Osteocyte (in vitro differentiated cells): Measurements from ENCODE around the gene PARD6A. TPM values are rescaled to one million over a fixed set of nuclear protein-coding genes. Genes with fewer than 3 reads are reported as not detected.

ENCODE experiments used
- DNase-seq: peaks from one replicate; pipeline ENCODE4 v3.0.0; 2021; ENCODE audit warnings: mixed read lengths; ENCODE audit not compliant: unreplicated experiment; ENCODE audit errors: extremely low spot score
- H3K27ac Mint-ChIP-seq: one replicate; pipeline ENCODE4 v1.8.0; 2021; ENCODE audit warnings: mild to moderate bottlenecking, mixed read lengths; ENCODE audit not compliant: unreplicated experiment
- H3K27me3 Mint-ChIP-seq: one replicate; pipeline ENCODE4 v1.8.0; 2021; ENCODE audit warnings: mixed read lengths; ENCODE audit not compliant: unreplicated experiment
- H3K36me3 Mint-ChIP-seq: one replicate; pipeline ENCODE4 v1.8.0; 2021; ENCODE audit warnings: mixed read lengths; ENCODE audit not compliant: unreplicated experiment
- H3K4me1 Mint-ChIP-seq: one replicate; pipeline ENCODE4 v1.8.0; 2021; ENCODE audit warnings: mixed read lengths; ENCODE audit not compliant: unreplicated experiment
- H3K4me3 Mint-ChIP-seq: one replicate; pipeline ENCODE4 v1.8.0; 2021; ENCODE audit warnings: mild to moderate bottlenecking, moderate library complexity, mixed read lengths; ENCODE audit not compliant: unreplicated experiment
- H3K9me3 Mint-ChIP-seq: one replicate; pipeline ENCODE4 v1.8.0; 2021; ENCODE audit warnings: mixed read lengths; ENCODE audit not compliant: unreplicated experiment
- total RNA-seq: library from RNA; stranded (reverse); gene quantifications from 2 replicates; pipeline ENCODE4 v1.2.1, GENCODE V29; 2021
- TF ChIP-seq, protein P1 (sequence below): fragments of 200-600 bp; sonication (generic); IDR thresholded peaks from 2 replicates; pipeline ENCODE4 v1.5.0; 2021; ENCODE audit warnings: antibody characterized with exemption, mild to moderate bottlenecking, moderate library complexity

PARD6A gene
- total RNA-seq, 1 donor from 2014 or later, result 4.6 TPM

GRCh38 chr16:67697422-67698185 lies 36.8 kb downstream of the PARD6A start:
- Mint-ChIP-seq H3K4me3 (no peak overlapping the region), H3K9me3 (no peaks in the 10 kb centered on the region), H3K4me1 (no peaks in the 10 kb centered on the region), H3K27me3 (no peaks in the 10 kb centered on the region), H3K36me3 (peaks cover 3% of the 10 kb centered on the region), H3K27ac (no peak overlapping the region)
- TF ChIP-seq, protein P1, sequence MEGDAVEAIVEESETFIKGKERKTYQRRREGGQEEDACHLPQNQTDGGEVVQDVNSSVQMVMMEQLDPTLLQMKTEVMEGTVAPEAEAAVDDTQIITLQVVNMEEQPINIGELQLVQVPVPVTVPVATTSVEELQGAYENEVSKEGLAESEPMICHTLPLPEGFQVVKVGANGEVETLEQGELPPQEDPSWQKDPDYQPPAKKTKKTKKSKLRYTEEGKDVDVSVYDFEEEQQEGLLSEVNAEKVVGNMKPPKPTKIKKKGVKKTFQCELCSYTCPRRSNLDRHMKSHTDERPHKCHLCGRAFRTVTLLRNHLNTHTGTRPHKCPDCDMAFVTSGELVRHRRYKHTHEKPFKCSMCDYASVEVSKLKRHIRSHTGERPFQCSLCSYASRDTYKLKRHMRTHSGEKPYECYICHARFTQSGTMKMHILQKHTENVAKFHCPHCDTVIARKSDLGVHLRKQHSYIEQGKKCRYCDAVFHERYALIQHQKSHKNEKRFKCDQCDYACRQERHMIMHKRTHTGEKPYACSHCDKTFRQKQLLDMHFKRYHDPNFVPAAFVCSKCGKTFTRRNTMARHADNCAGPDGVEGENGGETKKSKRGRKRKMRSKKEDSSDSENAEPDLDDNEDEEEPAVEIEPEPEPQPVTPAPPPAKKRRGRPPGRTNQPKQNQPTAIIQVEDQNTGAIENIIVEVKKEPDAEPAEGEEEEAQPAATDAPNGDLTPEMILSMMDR, result no peak
- no peak for DNase-seq

DNA sequence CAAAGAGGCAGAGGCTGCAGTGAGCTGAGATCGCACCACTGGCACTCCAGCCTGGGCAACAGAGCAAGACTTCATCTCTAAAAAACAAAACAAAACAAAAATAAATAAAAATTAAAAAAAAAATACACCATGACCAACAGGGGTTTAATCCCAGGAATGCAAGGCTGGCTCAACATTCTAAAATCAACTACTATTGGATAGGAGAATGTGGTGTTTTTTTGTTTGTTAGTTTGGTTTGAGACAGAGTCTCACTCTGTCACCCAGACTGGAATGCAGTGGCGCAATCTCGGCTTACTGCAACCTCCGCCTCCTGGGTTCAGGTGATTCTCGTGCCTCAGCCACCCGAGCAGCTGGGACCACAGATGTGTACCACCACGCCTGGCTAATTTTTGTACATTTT lies 38.5 kb downstream of the PARD6A start:
- Mint-ChIP-seq H3K9me3 (no peaks in the 10 kb centered on the region), H3K4me3 (no peak overlapping the region), H3K27me3 (no peaks in the 10 kb centered on the region), H3K27ac (no peak overlapping the region), H3K36me3 (peaks cover 3% of the 10 kb centered on the region), H3K4me1 (peaks cover 7% of the 10 kb centered on the region)
- TF ChIP-seq, protein P1, result no peak
- DNase-seq, result no peak

GRCh38 chr16:67701420-67701819 lies 40.7 kb downstream of the PARD6A start:
- Mint-ChIP-seq H3K4me1 (peaks cover 7% of the 10 kb centered on the region), H3K9me3 (no peaks in the 10 kb centered on the region), H3K27me3 (no peaks in the 10 kb centered on the region), H3K4me3 (no peak overlapping the region), H3K27ac (no peak overlapping the region), H3K36me3 (peaks cover 3% of the 10 kb centered on the region)
- TF ChIP-seq, protein P1, result no peak
- DNase-seq, result no peak

DNA sequence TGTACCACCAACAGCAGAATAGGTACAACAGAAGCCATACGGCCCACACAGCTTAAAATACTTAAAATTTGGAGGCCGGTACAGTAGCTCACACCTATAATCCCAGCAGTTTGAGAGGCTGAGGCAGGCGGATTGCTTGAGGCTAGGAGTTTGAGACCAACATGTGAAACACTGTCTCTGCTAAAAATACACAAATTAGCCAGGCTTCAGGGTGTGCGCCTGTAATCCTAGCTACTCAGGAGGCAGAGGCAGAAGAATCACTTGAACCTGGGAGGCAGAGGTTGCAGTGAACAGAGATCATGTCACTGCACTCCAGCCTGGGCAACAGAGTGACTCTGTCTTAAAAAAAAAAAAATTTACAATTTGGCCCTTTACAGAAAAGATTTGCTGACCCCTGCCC lies 41.4 kb downstream of the PARD6A start:
- TF ChIP-seq, protein P1, result no peak
- H3K4me3 Mint-ChIP-seq, result no peak overlapping the region
- no peaks in the 10 kb centered on the region for H3K27me3 Mint-ChIP-seq
- no peak for DNase-seq
- H3K4me1 Mint-ChIP-seq, result peaks cover 7% of the 10 kb centered on the region
- no peak overlapping the region for H3K27ac Mint-ChIP-seq
- H3K9me3 Mint-ChIP-seq, result no peaks in the 10 kb centered on the region
- peaks cover 3% of the 10 kb centered on the region for H3K36me3 Mint-ChIP-seq

- no peak for DNase-seq
- no peaks in the 10 kb centered on the region for H3K9me3 Mint-ChIP-seq
- TF ChIP-seq, protein P1, result no peak
- H3K27ac Mint-ChIP-seq, result peak overlapping the region; percentile 10
- peaks cover 7% of the 10 kb centered on the region for H3K4me1 Mint-ChIP-seq
- no peaks in the 10 kb centered on the region for H3K27me3 Mint-ChIP-seq
- no peak overlapping the region for H3K4me3 Mint-ChIP-seq
- H3K36me3 Mint-ChIP-seq, result peaks cover 1% of the 10 kb centered on the region
These were observed 42.9 kb downstream of the PARD6A start for GRCh38 chr16:67703626-67704025.
